ENCODE measurements around the gene VIM. TPM values are rescaled to one million over a fixed set of nuclear protein-coding genes. Genes with fewer than 3 reads are reported as not detected.

VIM gene
- 7,892 and 10,700 TPM in 2 replicates for total RNA-seq

DNA sequence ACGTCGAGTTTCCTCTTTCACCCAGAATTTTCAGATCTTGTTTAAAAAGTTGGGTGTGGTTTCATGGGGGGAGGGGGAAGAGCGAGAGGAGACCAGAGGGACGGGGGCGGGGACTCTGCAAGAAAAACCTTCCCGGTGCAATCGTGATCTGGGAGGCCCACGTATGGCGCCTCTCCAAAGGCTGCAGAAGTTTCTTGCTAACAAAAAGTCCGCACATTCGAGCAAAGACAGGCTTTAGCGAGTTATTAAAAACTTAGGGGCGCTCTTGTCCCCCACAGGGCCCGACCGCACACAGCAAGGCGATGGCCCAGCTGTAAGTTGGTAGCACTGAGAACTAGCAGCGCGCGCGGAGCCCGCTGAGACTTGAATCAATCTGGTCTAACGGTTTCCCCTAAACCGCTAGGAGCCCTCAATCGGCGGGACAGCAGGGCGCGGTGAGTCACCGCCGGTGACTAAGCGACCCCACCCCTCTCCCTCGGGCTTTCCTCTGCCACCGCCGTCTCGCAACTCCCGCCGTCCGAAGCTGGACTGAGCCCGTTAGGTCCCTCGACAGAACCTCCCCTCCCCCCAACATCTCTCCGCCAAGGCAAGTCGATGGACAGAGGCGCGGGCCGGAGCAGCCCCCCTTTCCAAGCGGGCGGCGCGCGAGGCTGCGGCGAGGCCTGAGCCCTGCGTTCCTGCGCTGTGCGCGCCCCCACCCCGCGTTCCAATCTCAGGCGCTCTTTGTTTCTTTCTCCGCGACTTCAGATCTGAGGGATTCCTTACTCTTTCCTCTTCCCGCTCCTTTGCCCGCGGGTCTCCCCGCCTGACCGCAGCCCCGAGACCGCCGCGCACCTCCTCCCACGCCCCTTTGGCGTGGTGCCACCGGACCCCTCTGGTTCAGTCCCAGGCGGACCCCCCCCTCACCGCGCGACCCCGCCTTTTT lies at the start of gene VIM:
VIM (plus strand) TSS at position 151 of the 925 bp plus-strand sequence. CDS start 1,182 bp downstream, outside the sequence.

DNA sequence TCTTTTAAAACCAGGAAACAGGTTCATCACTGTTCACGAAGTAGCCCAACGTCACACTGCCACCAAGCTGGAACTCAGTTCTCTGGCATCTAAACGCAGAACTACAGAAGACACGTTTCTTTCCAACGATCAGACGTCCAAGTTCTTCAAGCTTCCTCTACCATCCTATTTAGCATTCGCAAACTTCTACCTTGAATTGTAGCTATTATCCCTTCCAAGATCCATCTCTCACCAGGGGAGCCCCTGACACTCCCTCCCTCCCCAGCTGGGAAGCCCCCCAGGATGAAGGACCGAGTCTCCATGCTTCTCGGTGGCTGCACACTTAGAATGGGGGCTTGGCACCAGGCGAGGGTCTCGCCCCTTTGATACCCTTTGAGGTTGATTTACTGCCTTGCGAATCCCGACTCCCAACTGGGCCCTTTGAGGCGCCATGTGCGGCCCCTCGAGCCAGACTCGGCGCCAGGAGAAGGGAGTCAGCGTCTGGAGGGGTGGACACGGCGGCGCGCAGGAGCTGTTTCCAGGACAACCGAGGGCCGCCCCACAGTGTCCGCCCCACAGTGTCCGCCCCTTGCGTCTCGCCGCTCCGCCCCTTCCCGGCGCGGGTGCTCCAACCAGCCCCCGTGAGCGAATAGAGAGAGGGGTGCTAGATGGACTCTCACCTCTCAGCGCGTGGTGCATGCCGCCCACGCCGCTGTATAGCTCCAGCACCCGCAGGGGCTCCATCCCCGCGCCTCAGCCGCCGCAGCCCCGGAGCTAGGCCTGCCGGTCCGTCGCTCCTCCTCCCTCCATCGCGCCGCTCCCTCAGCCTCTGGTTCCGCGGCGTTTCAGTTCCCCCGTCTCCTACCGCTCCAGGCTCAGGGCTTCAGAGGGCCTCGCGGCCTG lies 26.9 kb upstream of the VIM start, which contains the start of gene TRDMT1:
TRDMT1 (minus strand) TSS at position 761 of the 882 bp plus-strand sequence; CDS start at position 723, 38 bp downstream.

Other genes starting within 250 kb of the VIM start
- 1.1 and 3.7 TPM in 2 replicates for gene CUBN, start 98.4 kb upstream of the VIM start, total RNA-seq
- gene TRDMT1, start 26.6 kb upstream of the VIM start, total RNA-seq: 5.7 and 11.0 TPM in 2 replicates
- 0.14 TPM in 1 of 2 replicates, not detected in the other for gene ST8SIA6, start 226.4 kb downstream of the VIM start, total RNA-seq